Fibroblast of upper back skin (primary cell): ENCODE data around the gene PHLDA1.
A peak's percentile ranks its signal among the peaks of the same experiment; 100 is the strongest.
"Not testable (repeated sequence)": the region's sequence is repeated elsewhere in the genome, so short reads cannot be mapped to it uniquely, and the experiment has no call there.

ENCODE experiments used
- DNase-seq: peaks from one replicate; pipeline ENCODE4 v3.0.0-alpha.2; 2013

PHLDA1 gene

GRCh38 chr12:76018111-76018510 is 13.5 kb downstream of the PHLDA1 start:
- DNase-seq: no peak

GRCh38 chr12:76014007-76014406 is 17.6 kb downstream of the PHLDA1 start:
- DNase-seq: no peak

GRCh38 chr12:76013603-76014002 is 18.0 kb downstream of the PHLDA1 start:
- no peak for DNase-seq

GRCh38 chr12:76012644-76013043 is 18.9 kb downstream of the PHLDA1 start:
- DNase-seq: no peak

- peak; percentile 69 for DNase-seq
Observed at GRCh38 chr12:76010732-76011458, 20.7 kb downstream of the PHLDA1 start.

GRCh38 chr12:76008428-76008827 is 23.1 kb downstream of the PHLDA1 start:
- DNase-seq: no peak

GRCh38 chr12:76007640-76008039 is 23.9 kb downstream of the PHLDA1 start:
- no peak for DNase-seq

- no peak for DNase-seq
Observed at GRCh38 chr12:76006028-76006925, 25.3 kb downstream of the PHLDA1 start.

GRCh38 chr12:76003355-76003638 is 28.3 kb downstream of the PHLDA1 start:
- DNase-seq: no peak

- DNase-seq: no peak
Observed at GRCh38 chr12:76002598-76003354, 28.8 kb downstream of the PHLDA1 start.

GRCh38 chr12:75998292-75999063 is 33.1 kb downstream of the PHLDA1 start:
- no peak for DNase-seq

GRCh38 chr12:75997658-75998057 is 33.9 kb downstream of the PHLDA1 start:
- no peak for DNase-seq

- peak; percentile 23 for DNase-seq
Observed at GRCh38 chr12:75996861-75997447, 34.6 kb downstream of the PHLDA1 start.

GRCh38 chr12:75995691-75996090 is 35.9 kb downstream of the PHLDA1 start:
- DNase-seq: no peak

- no peak for DNase-seq
Observed at GRCh38 chr12:75994069-75994740, 37.4 kb downstream of the PHLDA1 start.

- DNase-seq: no peak
Observed at GRCh38 chr12:75991753-75992152, 39.8 kb downstream of the PHLDA1 start.

GRCh38 chr12:75990189-75990912 is 41.2 kb downstream of the PHLDA1 start:
- no peak for DNase-seq

GRCh38 chr12:75987709-75988108 is 43.9 kb downstream of the PHLDA1 start:
- DNase-seq: not testable (repeated sequence)

GRCh38 chr12:75986001-75986746 is 45.4 kb downstream of the PHLDA1 start:
- DNase-seq: no peak

GRCh38 chr12:75985566-75985965 is 46.0 kb downstream of the PHLDA1 start:
- DNase-seq: no peak
